HL-60 (cell line): Measurements from ENCODE around the gene ANKRD26.

ENCODE experiments used
- CTCF ChIP-seq: IDR thresholded peaks from one replicate; pipeline ENCODE4 v1.5.1; 2011; ENCODE audit warnings: low read length, control low read depth, inconsistent platforms; ENCODE audit not compliant: insufficient read depth
- REST ChIP-seq: IDR thresholded peaks from 2 replicates; pipeline ENCODE4 v1.6.1; 2012; ENCODE audit warnings: low read depth; ENCODE audit not compliant: insufficient replicate concordance

GRCh38 chr10:27104919-27105318 lies 4.6 kb upstream of the ANKRD26 start:
- no peak for TF ChIP-seq CTCF
- no peak for TF ChIP-seq REST
